COLO668 (cell line): ENCODE data around the gene LIN7C.
A peak's percentile ranks its signal among the peaks of the same experiment; 100 is the strongest.

ENCODE experiments used
- DNase-seq: peaks from one replicate; lab custom pipeline; 2025; ENCODE audit not compliant: unreplicated experiment; lab: John Stamatoyannopoulos, UW

Gene LIN7C

DNA sequence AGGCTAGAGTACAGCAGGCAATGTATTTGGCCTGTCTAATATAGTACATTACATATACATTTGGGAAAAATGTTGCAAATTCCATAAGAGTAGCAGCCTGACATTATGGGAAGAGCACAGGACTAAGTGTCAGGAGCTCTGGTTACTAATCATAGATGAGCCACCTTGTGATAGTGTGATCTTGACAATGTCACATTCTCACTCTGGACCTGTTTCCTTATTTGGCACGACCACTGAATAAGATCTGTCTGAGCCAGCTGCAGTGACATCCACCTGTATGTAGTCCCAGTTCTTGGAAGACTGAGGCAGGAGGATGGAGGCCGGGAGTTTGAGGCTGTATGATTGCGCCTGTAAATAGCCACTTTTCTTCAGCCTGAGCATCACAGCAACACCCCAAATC is 5.7 kb upstream of the LIN7C start:
- DNase-seq: no peak

DNA sequence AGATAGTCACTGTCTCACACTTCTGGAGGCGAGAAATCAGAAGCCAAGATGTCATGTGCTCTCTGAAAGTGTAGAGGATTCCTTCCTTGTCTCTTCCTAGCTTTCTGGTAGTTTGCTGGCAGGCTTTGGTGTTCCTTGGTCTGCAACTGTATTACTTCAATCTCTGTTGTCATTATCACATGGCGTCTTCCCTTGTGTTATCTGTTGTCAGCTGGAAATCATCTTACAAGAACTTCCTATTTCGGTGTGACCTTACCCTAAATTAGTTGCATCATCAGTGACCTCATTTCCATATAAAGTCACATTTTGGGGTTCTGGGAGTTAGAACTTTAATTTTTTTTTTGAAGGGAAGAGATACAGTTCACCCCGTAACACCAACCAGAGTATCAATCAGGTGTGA is 3.3 kb upstream of the LIN7C start:
- no peak for DNase-seq

DNA sequence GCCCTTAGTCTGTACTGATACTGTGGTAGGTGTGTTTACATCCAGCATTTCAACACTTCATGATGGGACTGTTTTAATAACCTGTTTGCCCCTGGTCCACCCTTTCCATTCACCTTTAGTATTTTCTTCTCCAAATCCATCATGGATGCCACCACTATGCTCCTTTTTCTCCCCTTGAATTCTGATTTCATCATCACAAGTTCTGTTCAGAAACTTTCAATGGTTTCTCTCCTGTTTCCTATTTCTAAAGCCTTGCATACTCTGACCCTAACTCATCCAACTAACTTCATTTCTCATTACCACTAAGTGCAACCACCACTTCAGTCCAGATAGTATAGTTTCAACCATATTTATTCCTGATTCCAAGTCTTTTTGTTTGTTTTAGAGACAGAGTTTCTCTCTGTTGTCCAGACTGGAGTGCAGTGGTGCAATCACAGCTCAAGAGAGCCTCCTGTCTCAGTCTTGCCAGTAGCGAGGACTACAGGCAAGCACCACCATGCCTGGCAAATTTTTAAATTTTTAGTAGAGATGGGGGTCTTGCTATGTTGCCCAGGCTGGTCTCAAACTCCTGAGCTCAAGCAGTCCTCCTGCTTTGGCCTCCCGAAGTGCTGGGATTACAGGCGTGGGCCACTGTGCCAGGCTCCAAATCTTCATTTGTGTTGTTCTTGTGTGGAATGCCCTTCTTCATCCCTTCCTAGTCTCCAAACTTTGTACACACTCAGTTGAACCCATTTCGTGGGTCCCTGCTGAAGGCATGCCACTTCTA is 1.2 kb upstream of the LIN7C start:
- no peak for DNase-seq

DNA sequence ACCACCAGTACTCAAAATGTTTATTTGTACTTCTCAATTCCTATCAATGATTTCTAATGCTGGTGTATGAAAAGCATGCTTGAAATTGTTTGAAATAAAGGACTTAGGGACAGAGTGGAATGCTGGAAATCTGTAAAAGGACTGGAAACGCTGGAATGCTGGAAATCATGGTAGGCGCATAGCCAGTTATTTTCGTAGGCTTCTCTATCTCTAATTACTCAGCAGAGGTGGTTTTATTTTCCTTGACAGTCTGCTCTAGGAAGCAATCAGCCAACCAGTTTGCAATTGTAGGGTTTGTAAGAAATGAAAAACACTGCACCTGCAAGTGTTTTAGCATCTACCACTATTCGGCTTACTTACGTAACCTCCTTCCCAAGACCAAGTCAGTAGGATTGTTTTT is 788 bp downstream of the LIN7C start:
- no peak for DNase-seq

DNA sequence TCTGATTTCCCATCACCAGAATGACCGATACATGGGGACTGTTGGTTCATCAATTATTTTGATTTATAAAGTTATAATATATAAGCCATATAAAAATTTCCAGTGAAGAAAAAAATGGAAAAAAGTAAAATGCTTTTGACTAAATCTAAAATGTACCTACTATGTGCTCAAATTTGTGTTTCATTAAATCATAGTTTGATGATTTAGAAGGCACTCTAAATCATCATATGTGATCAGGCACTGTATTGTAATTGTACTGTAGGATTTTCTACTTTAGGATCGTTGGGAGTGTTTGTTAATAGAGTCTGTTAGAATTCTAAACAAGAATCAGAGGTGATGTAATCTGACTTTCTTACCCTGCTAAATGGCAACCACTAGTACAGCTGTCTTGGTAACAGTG is 2.4 kb downstream of the LIN7C start:
- DNase-seq: no peak

DNA sequence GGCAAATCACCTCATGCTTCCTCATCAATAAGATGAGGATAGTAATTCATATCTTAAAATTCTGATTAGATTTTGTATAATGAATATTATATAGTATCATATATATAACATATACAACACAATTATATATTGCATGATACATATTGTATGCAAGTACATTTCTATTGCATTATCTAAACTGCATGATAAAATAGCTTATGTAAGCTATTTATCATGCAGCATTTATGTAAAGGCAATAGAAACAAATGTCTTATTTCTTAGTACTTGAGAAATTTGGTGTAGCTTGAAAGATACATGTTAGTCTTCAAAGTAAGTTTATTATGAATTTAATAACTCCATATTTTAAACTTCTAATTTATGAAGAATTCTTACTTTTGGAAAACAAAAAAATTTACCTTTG is 5.5 kb downstream of the LIN7C start:
- DNase-seq: no peak

DNA sequence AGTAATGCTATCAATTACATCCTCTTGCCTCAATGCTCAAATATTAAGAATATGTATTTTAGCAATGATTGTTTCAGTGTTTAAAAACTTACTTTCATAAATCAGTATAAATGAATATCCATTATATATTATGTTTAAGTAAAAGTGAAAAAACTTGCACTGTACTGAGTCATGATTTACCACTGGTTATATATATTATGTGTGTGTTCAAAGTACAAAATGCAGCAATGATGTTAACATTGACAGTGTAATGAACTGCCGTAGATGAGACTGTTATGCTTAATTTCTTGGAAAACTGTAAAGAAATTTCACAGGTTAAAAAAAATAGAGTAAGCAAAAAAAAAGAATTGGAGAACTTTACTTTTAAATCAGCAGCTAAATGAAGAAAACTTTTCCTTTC is 8.7 kb downstream of the LIN7C start:
- no peak for DNase-seq

DNA sequence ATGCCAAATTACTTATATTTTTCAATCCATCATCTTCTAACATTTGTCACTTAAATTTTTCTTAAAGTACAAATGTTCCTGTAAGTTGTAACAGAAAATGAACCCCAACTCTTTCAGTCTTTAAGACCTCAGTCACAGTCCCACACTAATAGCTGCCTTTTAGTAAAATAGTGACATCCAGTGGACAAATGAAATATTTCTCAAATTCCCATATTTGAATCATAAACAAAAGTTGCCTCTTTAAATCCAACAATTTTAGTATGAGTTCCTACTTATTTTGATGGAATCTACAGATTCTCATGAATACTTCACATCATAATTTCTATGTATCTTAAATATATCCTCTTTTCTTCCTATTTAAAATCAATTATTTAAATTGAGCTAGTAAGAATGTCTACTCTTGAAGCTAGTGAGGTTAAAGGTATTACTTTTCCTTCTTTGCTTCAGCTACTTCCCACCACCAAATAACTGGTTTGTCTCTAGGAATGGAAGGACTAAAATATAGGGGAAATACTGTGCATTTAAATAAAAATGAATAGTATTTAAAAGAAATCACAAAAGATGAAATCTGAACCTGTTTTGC is 9.2 kb downstream of the LIN7C start:
- no peak for DNase-seq

DNA sequence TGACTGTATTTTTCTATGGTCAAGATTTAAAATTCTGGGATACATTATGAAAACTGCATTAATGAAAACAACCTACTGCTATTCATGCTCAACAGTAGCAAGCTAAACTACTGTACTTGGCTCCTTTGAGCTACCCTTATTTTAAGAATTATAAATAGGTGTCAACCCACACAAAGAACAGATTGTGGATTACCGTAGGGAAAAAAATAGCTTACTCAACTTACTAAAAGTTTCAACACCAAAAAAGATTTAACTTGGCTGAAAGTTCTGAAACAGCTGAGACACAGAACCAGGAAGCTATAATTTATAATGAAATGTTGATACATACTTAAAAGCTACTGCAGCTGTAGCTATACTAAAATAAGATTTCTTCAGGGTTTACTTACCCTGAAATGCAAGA is 10.1 kb downstream of the LIN7C start:
- no peak for DNase-seq

DNA sequence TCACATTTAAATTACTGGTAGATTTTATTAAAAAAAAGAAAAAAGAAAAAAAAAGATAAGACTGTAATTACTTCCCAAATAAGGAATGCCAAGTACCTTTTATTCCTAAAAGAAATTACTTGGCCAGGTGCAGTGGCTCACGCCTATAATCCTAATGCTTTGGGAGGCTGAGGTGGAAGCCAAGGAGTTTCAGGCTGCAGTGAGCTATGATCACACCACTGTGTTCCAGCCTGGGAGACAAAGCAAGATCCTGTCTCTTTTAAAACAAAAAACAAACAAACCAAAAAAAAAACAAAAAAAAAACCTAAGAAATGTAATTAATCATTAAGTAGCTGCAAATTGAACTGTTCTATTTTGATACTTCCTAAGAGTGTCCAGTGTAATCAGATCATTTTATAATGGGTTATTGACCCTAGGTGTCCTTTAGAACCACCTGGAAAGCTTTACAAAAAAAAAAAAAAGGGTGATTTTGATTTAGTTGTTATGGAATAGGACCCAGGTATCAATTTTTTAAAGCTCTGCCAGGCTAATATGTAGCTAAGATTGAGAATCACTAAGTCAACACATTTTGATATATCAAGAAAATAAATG is 10.8 kb downstream of the LIN7C start:
- no peak for DNase-seq

DNA sequence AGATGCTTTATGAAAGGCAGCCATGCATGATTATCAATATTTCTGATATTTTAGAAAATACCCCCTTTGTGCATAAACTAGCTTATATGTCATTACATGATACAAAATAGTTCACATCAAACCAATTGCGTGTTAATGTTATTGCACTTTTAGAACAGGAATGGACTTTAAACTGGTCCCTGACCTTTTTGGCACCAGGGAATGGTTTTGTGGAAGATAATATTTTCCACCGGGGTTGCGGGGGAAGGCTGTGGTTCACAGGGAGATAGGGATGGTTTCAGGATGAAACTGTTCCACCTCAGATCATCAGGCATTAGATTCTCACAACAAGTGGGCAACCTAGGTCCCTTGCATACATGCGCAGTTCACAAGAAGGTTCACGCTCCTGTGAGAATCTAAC is 17.5 kb downstream of the LIN7C start:
- no peak for DNase-seq

DNA sequence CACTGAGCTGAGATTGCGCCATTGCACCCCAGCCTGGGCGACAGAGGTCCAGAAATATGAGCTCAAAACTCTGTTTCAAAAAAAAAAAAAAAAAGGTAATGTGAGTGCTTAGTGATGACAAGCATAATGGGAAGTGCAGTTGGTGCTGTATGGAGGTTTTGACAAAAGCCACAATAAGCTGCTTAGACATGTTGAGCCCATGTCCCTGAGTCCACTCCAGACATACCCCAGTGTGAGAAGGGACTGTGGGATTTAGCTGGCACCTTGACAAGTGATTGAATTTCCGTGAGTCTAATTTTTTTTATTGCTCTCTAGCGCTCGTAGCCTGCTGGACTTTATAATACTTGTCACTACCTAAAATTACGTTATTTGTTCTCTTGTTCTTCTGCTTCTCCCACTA is 18.9 kb downstream of the LIN7C start:
- no peak for DNase-seq

DNA sequence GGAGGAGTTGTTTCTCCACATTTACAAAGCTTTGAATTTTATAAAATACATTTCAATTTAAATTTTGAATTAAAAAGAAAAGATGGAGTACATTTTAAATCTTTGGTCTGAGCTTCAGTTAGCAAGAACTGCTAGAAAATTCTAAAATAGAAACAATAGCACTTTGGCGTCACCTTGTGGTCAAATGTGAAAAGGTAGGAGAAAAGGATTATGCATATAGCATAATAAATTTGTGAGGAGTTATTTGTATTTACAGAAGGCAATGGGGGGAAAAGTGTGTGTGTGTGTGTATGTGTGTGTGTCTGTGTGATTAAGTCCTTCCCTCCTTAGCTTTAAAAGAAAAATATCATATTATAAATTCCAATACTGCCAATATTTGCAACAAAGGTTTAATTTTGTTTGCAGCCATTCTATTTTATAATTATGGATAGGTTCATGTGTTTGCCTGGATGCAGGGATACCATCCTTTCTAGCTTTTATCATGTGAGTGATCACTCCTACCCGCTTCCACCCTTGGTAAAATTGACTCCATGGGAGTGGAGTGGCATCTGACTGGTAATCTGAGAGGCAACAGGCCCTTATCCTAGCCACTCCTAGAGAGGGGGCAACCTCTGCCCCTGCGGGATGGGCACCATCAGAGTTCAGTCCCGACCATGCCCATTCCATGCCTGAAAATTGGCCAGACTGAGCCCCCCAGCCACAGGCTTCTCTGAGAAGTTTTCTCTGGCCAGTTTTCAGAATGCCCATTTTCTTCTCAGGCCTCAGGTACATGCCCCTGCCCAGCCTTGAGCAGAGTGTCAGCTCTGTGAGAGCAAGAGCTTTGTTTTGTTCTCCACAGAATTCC is 20.4 kb downstream of the LIN7C start:
- peak; percentile 47 for DNase-seq

DNA sequence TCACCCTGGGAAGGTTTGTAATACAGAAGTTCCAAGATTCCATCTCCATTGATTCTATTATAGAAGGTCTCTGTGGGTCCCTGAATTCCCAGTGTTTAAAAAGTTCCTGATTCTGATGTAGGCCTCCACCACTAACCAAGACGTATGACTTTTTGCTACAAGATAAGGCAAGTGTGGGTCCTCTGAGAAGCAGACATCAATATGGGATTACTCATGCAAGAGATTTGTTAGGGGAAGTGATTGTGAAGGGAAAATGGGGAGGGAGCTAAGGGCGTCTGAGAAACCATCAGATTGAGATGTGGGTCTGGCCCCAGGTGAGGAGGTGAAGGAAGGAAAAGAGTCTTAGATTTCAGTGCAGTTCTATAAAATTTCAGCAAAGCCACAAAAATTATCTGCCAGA is 23.8 kb downstream of the LIN7C start:
- DNase-seq: no peak

DNA sequence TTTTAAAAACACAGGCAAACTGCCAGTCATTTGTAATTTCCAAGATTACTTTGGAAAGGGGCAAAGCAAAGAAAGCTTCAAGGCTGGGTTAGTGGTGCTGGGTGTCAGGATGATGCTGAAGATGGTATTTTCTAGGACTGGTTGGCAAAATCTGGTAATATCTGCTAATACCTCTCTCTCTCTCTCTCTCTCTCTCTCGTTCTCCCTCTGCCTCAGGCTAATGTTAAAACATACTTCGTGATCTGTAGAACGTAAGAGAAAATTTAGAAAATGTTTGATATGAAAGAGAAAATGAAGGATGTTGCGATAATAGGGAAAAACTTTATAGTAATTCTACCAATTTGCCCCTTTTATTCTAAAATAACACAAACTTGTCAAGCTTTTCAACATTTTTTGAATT is 24.6 kb downstream of the LIN7C start:
- DNase-seq: no peak

DNA sequence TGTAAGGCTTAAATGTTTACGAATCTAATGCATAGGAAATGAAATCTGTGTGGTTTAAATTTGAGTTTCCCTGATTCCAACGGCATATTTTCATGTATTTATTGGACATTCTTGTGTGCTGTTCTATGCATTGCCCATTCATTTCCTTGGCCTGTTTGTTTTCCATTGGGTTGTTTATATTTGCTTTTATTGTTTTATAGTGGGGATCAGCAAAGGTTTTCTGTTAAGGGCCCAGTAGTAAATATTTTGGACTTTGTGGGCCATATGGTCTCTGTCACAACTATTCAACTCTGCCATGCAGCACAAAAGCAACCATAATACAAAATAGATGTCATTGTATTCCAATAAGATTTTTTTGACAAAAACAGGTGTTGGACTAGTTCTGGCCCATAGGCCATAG is 28.7 kb downstream of the LIN7C start:
- DNase-seq: no peak

DNA sequence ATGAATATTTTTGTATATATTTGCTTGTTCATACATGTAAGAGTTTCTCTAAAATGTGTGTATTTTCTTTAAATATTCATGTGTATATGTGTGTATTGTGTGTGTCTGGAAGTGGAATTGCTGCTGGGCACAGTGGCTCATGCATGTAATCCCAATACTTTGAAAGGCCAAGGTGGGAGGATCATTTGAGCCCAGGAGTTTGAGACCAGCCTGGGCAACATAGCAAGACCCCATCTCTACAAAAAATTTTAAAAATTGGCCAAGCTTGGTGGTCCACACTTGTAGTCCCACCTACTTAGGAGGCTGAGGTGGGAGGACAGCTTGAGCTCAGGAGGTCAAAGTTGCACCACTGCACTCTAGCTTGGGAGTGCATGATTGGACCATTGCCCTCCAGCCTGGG is 29.3 kb downstream of the LIN7C start:
- DNase-seq: no peak

DNA sequence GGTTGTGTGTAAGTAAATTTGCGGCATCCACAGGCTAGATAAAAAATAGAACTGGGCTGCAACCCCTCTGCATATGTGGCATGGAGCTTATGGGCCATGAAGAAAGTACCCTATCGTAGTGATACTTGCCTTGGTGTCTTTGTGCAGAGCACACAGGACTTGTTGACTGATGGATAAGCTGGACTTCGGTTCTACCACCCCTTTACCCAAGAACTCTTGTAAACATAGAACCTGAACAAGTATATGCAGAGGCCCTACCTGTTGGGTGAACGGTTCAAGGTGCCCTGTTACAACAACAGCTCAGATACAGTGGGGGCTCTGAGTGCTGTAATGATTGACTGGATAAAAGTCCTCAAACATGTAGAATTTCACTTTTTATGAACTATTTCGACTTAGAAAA is 30.9 kb downstream of the LIN7C start:
- DNase-seq: no peak

DNA sequence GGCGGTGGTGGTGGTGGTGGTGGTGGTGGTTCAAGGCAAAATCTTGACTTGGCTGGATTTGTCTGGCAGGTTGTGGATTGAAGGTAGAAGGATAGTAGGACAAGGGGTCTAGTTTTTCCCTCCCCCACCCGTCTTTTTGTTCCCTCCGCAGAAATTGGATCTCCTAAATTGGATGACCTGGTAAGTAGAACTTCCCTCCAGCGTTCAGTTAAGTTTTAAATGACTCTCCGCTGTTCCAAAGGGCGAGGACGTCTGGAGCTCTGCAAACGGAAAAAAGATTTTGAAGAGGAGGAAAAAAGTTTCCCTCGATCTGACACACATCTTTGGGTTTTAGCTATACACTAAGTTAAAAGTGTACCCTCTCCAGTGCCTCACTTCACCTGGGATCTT is 33.6 kb downstream of the LIN7C start:
- DNase-seq: no peak

DNA sequence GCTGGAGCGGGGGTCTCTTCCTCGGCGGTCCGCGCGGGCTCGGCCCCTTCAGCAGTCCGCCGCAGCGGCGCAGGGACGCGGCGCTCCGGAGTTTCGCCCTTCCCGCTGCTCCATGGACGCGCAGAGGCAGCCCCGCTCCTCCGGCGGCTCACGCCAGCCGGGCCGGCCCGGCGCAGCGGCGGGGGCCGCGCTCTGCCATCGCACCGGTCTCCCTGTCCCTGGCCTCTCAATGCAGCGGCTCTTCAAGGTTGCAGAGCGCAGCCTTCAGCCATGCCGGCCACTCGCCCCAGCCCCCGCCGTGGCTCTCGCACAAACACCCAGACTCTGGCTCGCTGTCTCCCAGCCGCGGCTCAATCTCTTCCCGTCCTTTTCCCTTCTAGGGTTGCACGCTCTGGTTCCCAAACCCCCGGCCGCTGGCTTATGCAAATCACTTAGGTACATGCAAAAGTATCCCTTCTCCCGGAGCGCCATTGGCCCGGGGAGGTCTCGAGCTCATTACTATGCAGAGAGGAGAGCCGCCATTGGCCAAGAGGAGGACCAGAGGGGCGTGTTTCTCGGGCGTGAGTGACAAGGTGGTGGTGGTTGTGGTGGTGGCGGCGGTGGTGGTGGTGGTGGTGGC is 34.1 kb downstream of the LIN7C start, which contains the start of gene LGR4:
LGR4 (minus strand) TSS at position 393 of the 619 bp plus-strand sequence. CDS start 488 bp downstream, outside the sequence.
- peak; percentile 91 for DNase-seq
